ENCODE results near the gene PPIL3.

Gene PPIL3

GRCh38 chr2:200852605-200853004 lies 36.3 kb downstream of the PPIL3 start:
- no peaks in the 10 kb centered on the region for H3K27me3 ChIP-seq (ENCODE audit: insufficient read depth, low read length, poor library complexity)
- TF ChIP-seq EZH2 (IDR thresholded peaks at IDR 0.05; ENCODE audit: borderline replicate concordance, low read depth, low read length, severe bottlenecking) = no peak
- TF ChIP-seq CTCF (IDR thresholded peaks at IDR 0.05; ENCODE audit: borderline replicate concordance, extremely low read depth, low read length, poor library complexity, severe bottlenecking) = no peak
- peaks cover 15% of the 10 kb centered on the region for H3K79me2 ChIP-seq (ENCODE audit: insufficient read depth, low read length)
- peaks cover 67% of the 10 kb centered on the region for H3K36me3 ChIP-seq (ENCODE audit: insufficient read depth, low read length)
- H2AFZ ChIP-seq (ENCODE audit: low read depth, low read length) = no peak overlapping the region
- DNase-seq = no peak
- H3K9ac ChIP-seq (ENCODE audit: low read depth, low read length) = no peak overlapping the region
- H3K4me3 ChIP-seq (ENCODE audit: low read depth in 1 of 2, low read length in 2 of 2) = no peak overlapping the region
- H3K27ac ChIP-seq (ENCODE audit: low read length) = no peak overlapping the region
- ATAC-seq (ENCODE audit: insufficient read depth, low read depth) = no peak
- H3K4me2 ChIP-seq (ENCODE audit: insufficient read depth, low read length) = no peak overlapping the region
- H3K9me3 ChIP-seq (ENCODE audit: insufficient read depth, low read length, severe bottlenecking) = no peaks in the 10 kb centered on the region
- no peaks in the 10 kb centered on the region for H3K4me1 ChIP-seq (ENCODE audit: insufficient read depth, low read length)
- peaks cover 31% of the 10 kb centered on the region; the same call in 1 of the 2 replicates for H4K20me1 ChIP-seq (ENCODE audit: insufficient read depth, low read length)

GRCh38 chr2:200851398-200852248 lies 37.3 kb downstream of the PPIL3 start:
- 0 out of 3 replicates have a peak, but pooled peaks have one; percentile 12 for ATAC-seq (ENCODE audit: insufficient read depth, low read depth)
- no peak overlapping the region for H3K27ac ChIP-seq (ENCODE audit: low read length)
- no peak for DNase-seq
- no peak overlapping the region for H3K9ac ChIP-seq (ENCODE audit: low read depth, low read length)
- peaks cover 57% of the 10 kb centered on the region for H3K36me3 ChIP-seq (ENCODE audit: insufficient read depth, low read length)
- no peaks in the 10 kb centered on the region for H3K27me3 ChIP-seq (ENCODE audit: insufficient read depth, low read length, poor library complexity)
- no peak for TF ChIP-seq EZH2 (IDR thresholded peaks at IDR 0.05; ENCODE audit: borderline replicate concordance, low read depth, low read length, severe bottlenecking)
- TF ChIP-seq CTCF (IDR thresholded peaks at IDR 0.05; ENCODE audit: borderline replicate concordance, extremely low read depth, low read length, poor library complexity, severe bottlenecking) = no peak
- H3K9me3 ChIP-seq (ENCODE audit: insufficient read depth, low read length, severe bottlenecking) = no peaks in the 10 kb centered on the region
- no peak overlapping the region for H3K4me2 ChIP-seq (ENCODE audit: insufficient read depth, low read length)
- no peak overlapping the region for H3K4me3 ChIP-seq (ENCODE audit: low read depth in 1 of 2, low read length in 2 of 2)
- no peak overlapping the region for H2AFZ ChIP-seq (ENCODE audit: low read depth, low read length)
- H4K20me1 ChIP-seq (ENCODE audit: insufficient read depth, low read length) = peaks cover 24% of the 10 kb centered on the region; the same call in 1 of the 2 replicates
- peaks cover 6% of the 10 kb centered on the region for H3K79me2 ChIP-seq (ENCODE audit: insufficient read depth, low read length)
- no peaks in the 10 kb centered on the region for H3K4me1 ChIP-seq (ENCODE audit: insufficient read depth, low read length)

GRCh38 chr2:200850512-200851256 lies 38.2 kb downstream of the PPIL3 start:
- Histone ChIP-seq H3K4me3 (ENCODE audit: low read depth in 1 of 2, low read length in 2 of 2) (no peak overlapping the region), H3K4me1 (ENCODE audit: insufficient read depth, low read length) (no peaks in the 10 kb centered on the region), H3K4me2 (ENCODE audit: insufficient read depth, low read length) (no peak overlapping the region), H3K9me3 (ENCODE audit: insufficient read depth, low read length, severe bottlenecking) (no peaks in the 10 kb centered on the region), H2AFZ (ENCODE audit: low read depth, low read length) (no peak overlapping the region), H3K27ac (ENCODE audit: low read length) (no peak overlapping the region), H4K20me1 (ENCODE audit: insufficient read depth, low read length) (peaks cover 16% of the 10 kb centered on the region; the same call in 1 of the 2 replicates), H3K36me3 (ENCODE audit: insufficient read depth, low read length) (peaks cover 49% of the 10 kb centered on the region), H3K9ac (ENCODE audit: low read depth, low read length) (no peak overlapping the region), H3K27me3 (ENCODE audit: insufficient read depth, low read length, poor library complexity) (no peaks in the 10 kb centered on the region), H3K79me2 (ENCODE audit: insufficient read depth, low read length) (no peaks in the 10 kb centered on the region)
- no peak for DNase-seq
- no peak for TF ChIP-seq CTCF (IDR thresholded peaks at IDR 0.05; ENCODE audit: borderline replicate concordance, extremely low read depth, low read length, poor library complexity, severe bottlenecking)
- TF ChIP-seq EZH2 (IDR thresholded peaks at IDR 0.05; ENCODE audit: borderline replicate concordance, low read depth, low read length, severe bottlenecking) = no peak
- peak; percentile 41; the same call in 2 of the 3 replicates for ATAC-seq (ENCODE audit: insufficient read depth, low read depth)

Data from DND-41 (cell line).